HUDEP-2 (cell line): Measurements from ENCODE around the gene PUDP.

Experiments used
- DNase-seq, 76 experiments: peaks; one replicate each; lab custom pipeline; 2025; ENCODE audit not compliant: unreplicated experiment in 76 of 76; lab: John Stamatoyannopoulos, UW

Gene PUDP

DNA sequence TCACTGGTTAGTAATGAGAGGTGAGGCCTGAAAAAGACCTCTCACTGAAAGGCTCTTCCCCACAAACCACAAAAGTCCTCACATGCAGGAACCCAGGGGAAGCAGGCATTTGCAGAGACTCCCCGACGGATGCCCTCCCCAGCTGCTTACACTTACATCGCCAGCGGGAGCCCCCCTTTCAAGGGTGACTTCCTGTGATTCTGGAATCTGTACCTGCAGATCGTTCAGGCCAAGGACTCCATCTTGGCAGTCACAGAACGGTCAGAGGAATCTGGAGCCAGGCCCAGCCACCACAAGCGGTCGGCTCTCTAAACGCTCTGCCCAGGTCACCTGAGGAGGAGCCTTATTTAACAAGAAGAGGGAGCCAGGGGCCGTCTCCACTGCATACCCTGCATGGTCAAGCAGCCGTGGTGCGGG lies 71.7 kb downstream of the PUDP start:
- DNase-seq: no peak

GRCh38 chrX:7074908-7075204 lies 73.1 kb downstream of the PUDP start:
- DNase-seq: no peak

GRCh38 chrX:7074148-7074907 lies 73.6 kb downstream of the PUDP start:
- DNase-seq: no peak

- no peak for DNase-seq
These were observed 74.6 kb downstream of the PUDP start for GRCh38 chrX:7073336-7073735.

- no peak for DNase-seq
These were observed 75.1 kb downstream of the PUDP start for GRCh38 chrX:7072856-7073255.

DNA sequence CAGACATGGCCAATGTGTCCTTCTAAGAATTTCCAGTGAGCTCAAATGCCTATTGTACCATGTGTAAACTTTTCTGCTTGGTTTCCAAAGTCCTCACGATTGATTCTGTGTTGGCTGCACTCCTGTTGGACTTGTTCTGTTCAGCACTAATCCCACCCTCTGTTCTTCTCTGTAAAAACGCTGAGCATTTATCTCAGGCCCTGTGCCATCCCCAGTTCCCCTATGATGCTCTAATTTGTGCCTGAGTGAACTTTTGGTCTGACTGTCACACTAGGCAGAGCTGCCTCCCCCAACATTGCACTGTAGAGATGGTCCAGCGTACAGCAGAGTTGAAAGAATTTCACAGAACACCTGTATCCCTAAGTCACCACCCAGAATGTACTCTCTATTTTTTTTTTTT lies 76.6 kb downstream of the PUDP start:
- no peak for DNase-seq

DNA sequence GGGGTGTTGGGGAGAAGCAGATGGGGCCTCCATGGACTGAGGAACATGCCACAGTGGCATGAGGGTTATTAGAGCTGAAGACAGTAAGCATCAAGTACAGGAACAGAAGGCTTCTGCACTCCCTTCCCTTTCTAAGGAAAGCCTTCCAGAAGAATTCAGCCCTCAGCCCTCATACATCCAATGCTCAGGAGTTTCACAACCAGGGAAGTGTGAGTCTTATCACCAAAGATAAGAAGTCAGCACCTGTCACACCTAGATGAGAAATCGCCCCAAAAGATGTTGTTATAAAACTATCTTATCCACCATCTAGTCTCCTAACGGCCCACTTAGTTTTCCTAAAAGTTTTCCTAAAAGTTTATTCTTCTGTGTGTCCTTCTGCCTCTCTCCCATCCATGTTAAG lies 78.4 kb downstream of the PUDP start:
- no peak for DNase-seq

DNA sequence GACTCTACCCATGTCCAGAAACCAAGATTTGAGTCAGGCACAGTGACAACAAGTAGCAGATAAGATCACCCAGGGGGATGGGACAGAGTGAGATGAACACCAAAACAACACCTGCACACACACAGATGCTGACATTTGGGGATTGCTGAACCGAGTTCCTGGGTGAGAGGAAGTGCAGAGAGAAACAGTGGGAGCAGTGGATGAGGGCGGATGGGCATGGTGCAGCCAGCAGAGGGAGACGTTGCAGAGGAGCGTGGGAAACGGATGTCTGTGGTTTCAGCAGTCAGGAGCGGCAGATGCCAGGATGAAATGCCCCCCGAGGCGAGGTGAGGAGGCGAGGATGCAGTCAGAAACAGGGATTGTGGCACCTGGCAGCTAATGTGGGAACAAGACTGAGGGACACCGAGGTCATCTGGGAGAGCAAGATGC lies 79.0 kb downstream of the PUDP start:
- DNase-seq: no peak

- DNase-seq: no peak
These were observed 80.7 kb downstream of the PUDP start for GRCh38 chrX:7067256-7067655.

DNA sequence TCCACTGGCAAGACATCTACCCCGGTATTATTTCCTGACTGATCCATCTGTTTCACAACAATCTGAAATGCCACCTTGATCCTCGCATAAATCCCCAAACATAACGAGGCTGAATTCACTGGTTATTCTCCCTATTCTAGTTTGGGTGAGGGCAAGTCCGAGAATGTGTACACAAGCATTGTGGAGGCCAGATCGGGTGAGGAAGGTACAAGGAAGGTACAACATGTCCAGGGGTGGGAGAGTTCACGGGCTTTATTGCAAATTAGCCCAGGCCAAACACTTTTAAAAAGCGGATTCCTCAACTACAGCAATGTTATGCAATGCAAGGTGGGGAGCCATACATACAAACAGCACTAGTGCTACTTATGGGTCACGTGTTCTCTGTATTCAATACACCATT lies 82.5 kb downstream of the PUDP start:
- no peak for DNase-seq

GRCh38 chrX:7062903-7063302 lies 85.0 kb downstream of the PUDP start:
- no peak for DNase-seq

DNA sequence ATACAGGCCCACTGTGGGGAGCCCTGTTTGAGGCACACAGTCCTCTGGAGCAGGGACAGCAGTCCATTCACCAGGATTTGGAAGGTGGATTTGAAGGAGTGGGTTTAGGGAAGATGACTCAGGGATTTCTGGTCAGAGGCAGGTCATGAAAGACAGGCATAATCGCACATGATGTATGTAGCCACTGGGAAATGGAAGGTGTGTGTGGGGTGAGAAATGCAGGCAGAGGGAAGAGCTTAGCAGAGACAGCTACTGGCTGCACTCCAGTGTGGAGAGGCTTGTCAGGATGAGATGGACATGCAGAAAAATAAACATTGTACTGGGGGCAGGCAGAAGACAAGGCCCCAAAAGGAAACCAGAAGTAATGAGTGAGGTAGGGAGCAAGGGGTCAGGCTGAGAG lies 85.7 kb downstream of the PUDP start:
- DNase-seq: no peak

DNA sequence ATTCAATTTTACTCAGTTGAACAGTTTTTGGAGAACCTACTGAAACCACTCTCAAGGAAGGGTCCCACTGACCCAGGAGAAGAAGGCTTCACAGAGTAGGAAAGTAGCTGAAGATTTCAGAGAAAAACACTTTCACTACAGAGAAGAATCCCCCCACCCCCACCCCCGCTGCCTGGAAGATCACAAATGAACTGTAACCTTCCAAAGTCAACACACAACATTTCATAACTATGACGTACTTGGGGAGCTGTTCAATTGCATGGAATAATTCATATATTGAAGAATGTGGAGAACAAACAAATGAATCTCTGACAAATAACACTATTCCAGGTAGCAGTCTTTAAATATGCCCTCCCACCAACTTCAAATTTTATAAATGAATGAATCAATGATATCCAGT lies 86.5 kb downstream of the PUDP start:
- no peak for DNase-seq

- no peak for DNase-seq
These were observed 87.5 kb downstream of the PUDP start for GRCh38 chrX:7060444-7060843.

DNA sequence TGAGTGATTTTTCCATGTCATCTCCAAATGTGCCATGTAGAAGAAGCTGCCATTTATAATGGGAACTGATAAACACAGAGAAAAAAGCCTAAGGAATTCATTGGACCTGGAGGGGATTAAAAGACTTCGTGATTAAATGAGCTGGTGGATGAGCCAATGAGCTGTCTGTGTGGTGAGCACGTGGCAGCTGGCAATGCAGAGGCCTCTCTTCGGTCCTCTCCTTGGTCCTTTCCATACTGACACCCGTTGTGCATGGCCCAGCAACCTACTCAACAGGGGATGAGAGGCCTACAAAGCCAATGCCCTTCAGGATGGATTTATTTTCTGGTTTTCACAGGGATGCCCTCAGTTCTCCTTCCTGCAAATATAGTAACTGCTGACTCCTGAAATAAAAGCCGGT lies 88.1 kb downstream of the PUDP start:
- DNase-seq: no peak

DNA sequence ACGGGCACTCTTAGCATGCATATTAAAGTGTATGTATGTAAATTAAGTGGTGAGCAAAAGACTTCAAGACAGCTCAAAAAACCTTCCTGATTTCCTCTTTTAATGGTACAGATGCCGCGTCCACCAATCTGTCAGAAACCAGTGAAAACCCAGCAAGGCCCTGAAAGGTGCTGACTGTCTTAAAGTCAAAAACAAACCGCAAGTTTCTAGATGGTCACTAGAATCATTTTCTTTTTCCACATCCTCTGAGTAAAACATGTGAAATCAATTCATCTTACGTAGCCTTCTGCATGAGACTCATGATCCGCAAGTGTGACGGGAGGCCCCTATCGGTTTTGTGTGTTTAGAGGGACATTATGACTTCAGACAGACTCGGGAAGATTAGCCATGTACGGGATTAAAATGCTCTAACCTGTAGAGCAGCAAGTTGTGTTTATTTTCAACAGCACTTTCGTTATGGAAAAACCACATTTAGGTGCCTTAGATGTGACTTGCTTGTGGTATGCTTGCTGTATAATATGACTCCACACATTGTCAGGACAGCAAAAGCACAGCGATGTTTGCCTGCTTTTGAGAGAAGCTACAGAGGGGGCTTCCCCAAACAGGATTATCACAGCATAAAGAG lies 88.6 kb downstream of the PUDP start:
- no peak for DNase-seq

GRCh38 chrX:7055386-7056137 lies 92.4 kb downstream of the PUDP start:
- peak in 1 of 76 experiments; percentile 9 for DNase-seq

GRCh38 chrX:7054219-7055216 lies 93.4 kb downstream of the PUDP start:
- no peak for DNase-seq

DNA sequence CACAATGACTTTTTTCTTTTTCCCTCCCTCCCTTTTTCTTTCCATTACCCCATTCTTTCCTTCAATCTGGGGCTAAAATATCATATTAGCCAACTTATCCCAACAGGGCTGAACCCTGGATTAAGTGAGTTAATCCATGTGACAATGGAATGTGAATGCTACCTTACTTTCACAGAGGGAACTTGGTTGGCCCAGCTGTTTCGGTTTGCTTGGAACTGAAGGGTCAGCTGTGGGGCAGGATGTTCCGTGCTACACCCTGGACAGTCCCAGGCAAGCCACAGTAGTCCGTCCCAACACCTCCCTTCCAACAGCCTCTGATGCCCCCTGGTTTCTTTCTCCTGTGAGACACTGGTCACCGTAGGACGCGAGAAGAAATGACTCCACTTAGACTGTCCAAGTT lies 95.4 kb downstream of the PUDP start:
- no peak for DNase-seq

DNA sequence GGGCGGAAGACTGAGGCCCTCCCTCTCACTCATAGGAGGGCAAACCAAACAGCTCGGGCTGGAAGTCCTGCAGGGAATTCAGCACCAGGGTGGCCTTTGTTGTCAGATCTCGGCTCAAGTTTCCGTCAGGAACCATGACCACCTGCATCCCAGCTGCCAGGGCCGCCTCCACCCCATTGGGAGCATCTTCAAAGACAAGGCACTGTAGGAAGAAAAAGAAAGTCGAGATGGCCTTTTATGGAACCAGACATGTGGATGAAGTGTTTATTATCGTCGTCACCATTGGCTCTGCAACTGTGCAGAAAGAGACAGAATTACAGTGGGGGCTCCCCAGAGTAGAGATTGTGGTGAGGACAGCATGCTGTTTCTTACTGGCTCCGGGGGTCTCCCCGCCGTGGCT lies 97.7 kb downstream of the PUDP start:
- DNase-seq: no peak

DNA sequence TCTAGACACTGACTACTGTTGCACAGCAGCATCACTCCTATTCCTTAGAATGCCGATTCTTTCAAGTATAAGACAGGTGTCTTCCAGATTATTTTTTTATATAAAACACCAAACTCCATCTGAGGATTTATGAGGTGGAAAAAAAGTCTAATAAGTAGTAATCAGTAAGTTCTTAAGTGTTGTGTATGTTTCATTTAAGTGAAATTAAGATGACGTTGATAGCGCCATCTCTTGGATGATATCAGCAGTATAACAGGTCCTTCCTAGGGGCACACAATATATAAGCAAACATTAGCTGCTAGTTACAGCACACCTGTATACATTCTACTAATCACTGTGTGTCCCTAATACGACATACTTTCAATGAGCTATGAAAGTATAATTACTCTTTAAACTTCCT lies 100.0 kb downstream of the PUDP start:
- no peak for DNase-seq
